ENCODE results near the gene NRCAM. TPM values are rescaled to one million over a fixed set of nuclear protein-coding genes. Genes with fewer than 3 reads are reported as not detected.

The NRCAM gene
- total RNA-seq, 4 donors from 2014 or later = 0.77 to 30.3 (median 2.0) TPM; not detected in 1

GRCh38 chr7:108232076-108232475 is 224.2 kb downstream of the NRCAM start:
- DNase-seq = no peak
- Histone ChIP-seq H3K27ac (no peak overlapping the region), H3K36me3 (no peaks in the 10 kb centered on the region), H3K4me1 (no peaks in the 10 kb centered on the region), H3K9me3 (no peaks in the 10 kb centered on the region), H3K27me3 (no peaks in the 10 kb centered on the region), H3K4me3 (no peak overlapping the region)
- TF ChIP-seq, protein P1, sequence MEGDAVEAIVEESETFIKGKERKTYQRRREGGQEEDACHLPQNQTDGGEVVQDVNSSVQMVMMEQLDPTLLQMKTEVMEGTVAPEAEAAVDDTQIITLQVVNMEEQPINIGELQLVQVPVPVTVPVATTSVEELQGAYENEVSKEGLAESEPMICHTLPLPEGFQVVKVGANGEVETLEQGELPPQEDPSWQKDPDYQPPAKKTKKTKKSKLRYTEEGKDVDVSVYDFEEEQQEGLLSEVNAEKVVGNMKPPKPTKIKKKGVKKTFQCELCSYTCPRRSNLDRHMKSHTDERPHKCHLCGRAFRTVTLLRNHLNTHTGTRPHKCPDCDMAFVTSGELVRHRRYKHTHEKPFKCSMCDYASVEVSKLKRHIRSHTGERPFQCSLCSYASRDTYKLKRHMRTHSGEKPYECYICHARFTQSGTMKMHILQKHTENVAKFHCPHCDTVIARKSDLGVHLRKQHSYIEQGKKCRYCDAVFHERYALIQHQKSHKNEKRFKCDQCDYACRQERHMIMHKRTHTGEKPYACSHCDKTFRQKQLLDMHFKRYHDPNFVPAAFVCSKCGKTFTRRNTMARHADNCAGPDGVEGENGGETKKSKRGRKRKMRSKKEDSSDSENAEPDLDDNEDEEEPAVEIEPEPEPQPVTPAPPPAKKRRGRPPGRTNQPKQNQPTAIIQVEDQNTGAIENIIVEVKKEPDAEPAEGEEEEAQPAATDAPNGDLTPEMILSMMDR (IDR thresholded peaks at IDR 0.05) = no peak
- TF ChIP-seq POLR2A (IDR thresholded peaks at IDR 0.05) = no peak
- intact Hi-C loops (cut with DNase I; ENCODE audit: low total_unique reads) = no loop called here

DNA sequence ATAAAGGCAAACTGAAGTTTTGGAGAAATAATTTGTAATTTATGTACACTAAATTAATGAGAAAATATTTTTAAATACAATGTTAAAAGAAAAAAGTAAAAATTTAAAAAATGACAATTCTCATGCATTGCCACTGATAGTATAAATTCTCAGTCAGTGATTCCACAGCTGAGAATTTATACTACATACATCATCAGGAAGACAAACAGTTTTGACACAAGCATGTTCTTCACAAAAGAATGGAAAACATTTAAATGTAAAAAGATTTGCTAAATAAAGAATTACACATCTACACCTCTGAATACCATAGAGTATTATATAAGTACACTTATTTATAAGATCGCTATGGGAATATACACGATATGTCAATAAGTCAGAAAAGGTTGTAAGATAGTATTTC is 225.0 kb downstream of the NRCAM start:
- intact Hi-C loops (cut with DNase I; ENCODE audit: low total_unique reads) = no loop called here
- TF ChIP-seq, protein P1 (IDR thresholded peaks at IDR 0.05) = no peak
- no peak for TF ChIP-seq POLR2A (IDR thresholded peaks at IDR 0.05)
- no peaks in the 10 kb centered on the region for H3K27me3 ChIP-seq

GRCh38 chr7:108227366-108227765 is 228.9 kb downstream of the NRCAM start:
- no peak for DNase-seq
- intact Hi-C loops (cut with DNase I; ENCODE audit: low total_unique reads) = no loop called here
- no peak for TF ChIP-seq POLR2A (IDR thresholded peaks at IDR 0.05)
- TF ChIP-seq, protein P1 (IDR thresholded peaks at IDR 0.05) = no peak
- Histone ChIP-seq H3K36me3 (no peaks in the 10 kb centered on the region), H3K27ac (no peak overlapping the region), H3K4me1 (no peaks in the 10 kb centered on the region), H3K9me3 (no peaks in the 10 kb centered on the region), H3K4me3 (no peak overlapping the region), H3K27me3 (no peaks in the 10 kb centered on the region)

More for the DNA sequence above, 225.0 kb downstream of the NRCAM start:
- no peaks in the 10 kb centered on the region for H3K36me3 ChIP-seq
- H3K27ac ChIP-seq = no peak overlapping the region
- no peaks in the 10 kb centered on the region for H3K9me3 ChIP-seq
- H3K4me3 ChIP-seq = no peak overlapping the region
- no peak for DNase-seq
- H3K4me1 ChIP-seq = no peaks in the 10 kb centered on the region

DNA sequence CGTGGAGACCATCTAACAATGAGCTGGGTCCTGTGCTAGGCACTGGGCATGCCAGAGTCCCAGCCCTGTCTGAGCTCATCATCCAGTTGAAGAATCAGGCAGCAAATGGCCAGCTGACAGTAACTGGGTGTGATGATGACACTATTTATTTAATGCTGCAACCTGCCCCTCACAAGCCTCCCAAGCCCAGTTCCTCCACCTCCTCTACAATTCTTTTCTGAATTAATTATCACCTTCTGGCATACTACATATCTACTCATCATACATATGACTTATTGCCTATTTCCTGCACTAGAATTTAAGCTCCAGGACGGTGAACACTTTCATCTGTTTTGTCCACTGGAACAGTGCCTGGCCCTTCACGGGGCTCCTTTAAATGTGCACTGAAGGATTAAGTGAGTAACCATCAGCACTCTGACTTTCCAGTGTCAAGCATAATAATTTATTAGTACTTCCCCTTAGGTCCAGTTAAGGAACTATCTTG is 229.4 kb downstream of the NRCAM start:
- Histone ChIP-seq H3K36me3 (no peaks in the 10 kb centered on the region), H3K27ac (no peak overlapping the region), H3K9me3 (no peaks in the 10 kb centered on the region), H3K4me3 (no peak overlapping the region), H3K27me3 (no peaks in the 10 kb centered on the region), H3K4me1 (no peaks in the 10 kb centered on the region)
- DNase-seq = no peak
- TF ChIP-seq POLR2A (IDR thresholded peaks at IDR 0.05) = no peak
- TF ChIP-seq, protein P1 (IDR thresholded peaks at IDR 0.05) = no peak
- intact Hi-C loops (cut with DNase I; ENCODE audit: low total_unique reads) = no loop called here

- intact Hi-C loops (cut with DNase I; ENCODE audit: low total_unique reads) = no loop called here
- Histone ChIP-seq H3K27ac (no peak overlapping the region), H3K27me3 (no peaks in the 10 kb centered on the region), H3K4me3 (no peak overlapping the region), H3K4me1 (no peaks in the 10 kb centered on the region), H3K9me3 (no peaks in the 10 kb centered on the region), H3K36me3 (no peaks in the 10 kb centered on the region)
- DNase-seq = no peak
- TF ChIP-seq, protein P1 (IDR thresholded peaks at IDR 0.05) = no peak
- TF ChIP-seq POLR2A (IDR thresholded peaks at IDR 0.05) = no peak
These were observed 230.6 kb downstream of the NRCAM start for GRCh38 chr7:108225531-108226181.
